Ovary (tissue), 3 donors: ENCODE data around the gene UNC5C.

Source experiments
- EP300 ChIP-seq: sonication (generic); formaldehyde crosslinking; IDR thresholded peaks from one replicate; pipeline ENCODE4 v1.6.1; 2017; ENCODE audit warnings: antibody characterized with exemption
- POLR2A ChIP-seq: fragments of 450-650 bp; IDR thresholded peaks from one replicate; pipeline ENCODE4 v1.6.1; 2017; ENCODE audit warnings: antibody characterized with exemption, mild to moderate bottlenecking, moderate library complexity
- TF ChIP-seq, protein P1 (sequence below), 3 donors: fragments of 450-650 bp in 2 of 3; fragments of 200-600 bp in 1 of 3; IDR thresholded peaks; one replicate each; pipeline versions ENCODE4 v1.5.1 to v1.8.0; 2016 to 2022; ENCODE audit warnings: antibody characterized with exemption in 3 of 3, mild to moderate bottlenecking in 1 of 3
- donor health status: DM: no; HTN: no; CAD: no.

DNA sequence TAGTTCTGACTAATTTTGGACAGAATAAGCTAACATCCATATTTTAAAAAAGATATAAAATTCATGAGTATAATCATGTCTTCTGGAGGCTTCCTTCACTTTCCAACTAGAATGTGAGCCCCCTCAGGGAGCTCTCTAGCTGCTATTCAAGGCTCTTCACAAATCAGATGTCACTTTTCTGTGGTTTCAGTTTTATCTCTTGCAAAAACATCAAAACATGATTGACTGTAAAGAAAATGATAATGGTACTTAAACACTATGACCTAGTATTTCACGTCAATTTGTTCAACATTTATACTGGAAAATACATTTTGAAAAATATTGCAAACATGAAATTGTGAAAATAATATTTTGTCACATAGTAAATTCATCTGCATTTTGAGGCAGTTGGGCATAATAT is 234.2 kb downstream of the UNC5C start:
- TF ChIP-seq, protein P1, sequence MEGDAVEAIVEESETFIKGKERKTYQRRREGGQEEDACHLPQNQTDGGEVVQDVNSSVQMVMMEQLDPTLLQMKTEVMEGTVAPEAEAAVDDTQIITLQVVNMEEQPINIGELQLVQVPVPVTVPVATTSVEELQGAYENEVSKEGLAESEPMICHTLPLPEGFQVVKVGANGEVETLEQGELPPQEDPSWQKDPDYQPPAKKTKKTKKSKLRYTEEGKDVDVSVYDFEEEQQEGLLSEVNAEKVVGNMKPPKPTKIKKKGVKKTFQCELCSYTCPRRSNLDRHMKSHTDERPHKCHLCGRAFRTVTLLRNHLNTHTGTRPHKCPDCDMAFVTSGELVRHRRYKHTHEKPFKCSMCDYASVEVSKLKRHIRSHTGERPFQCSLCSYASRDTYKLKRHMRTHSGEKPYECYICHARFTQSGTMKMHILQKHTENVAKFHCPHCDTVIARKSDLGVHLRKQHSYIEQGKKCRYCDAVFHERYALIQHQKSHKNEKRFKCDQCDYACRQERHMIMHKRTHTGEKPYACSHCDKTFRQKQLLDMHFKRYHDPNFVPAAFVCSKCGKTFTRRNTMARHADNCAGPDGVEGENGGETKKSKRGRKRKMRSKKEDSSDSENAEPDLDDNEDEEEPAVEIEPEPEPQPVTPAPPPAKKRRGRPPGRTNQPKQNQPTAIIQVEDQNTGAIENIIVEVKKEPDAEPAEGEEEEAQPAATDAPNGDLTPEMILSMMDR (IDR thresholded peaks at IDR 0.05) = no peak
- TF ChIP-seq POLR2A = no peak
- no peak for TF ChIP-seq EP300
